Activated gamma-delta T cell treated with anti-CD3 and anti-CD28 coated beads, Interleukin-2, amount 50 U/mL, for 16 hours (primary cell): ENCODE results near the gene SLC18A2.

ENCODE experiments used
- DNase-seq: peaks from one replicate; pipeline ENCODE4 v3.0.0-alpha.2; 2020; ENCODE audit warnings: low read depth

Gene SLC18A2

DNA sequence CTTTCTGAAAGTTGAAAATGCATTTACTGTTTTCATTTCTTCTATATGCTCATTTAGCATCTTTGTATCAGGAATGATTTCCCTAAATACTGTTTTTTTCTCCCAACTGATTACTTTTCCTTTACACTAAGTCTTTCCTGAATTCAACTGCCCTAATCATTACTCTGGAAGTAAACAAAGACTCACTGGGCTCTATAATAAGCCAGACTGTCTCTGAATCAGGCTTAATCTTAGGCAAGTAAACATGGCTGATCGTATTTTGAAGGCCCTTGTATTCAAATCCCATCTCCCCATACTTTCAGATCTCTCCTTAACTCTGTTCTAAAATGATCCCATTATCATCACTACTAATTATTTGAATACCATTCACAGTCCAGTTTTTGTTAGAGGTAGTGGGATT, 72.7 kb downstream of the SLC18A2 start:
- no peak for DNase-seq

DNA sequence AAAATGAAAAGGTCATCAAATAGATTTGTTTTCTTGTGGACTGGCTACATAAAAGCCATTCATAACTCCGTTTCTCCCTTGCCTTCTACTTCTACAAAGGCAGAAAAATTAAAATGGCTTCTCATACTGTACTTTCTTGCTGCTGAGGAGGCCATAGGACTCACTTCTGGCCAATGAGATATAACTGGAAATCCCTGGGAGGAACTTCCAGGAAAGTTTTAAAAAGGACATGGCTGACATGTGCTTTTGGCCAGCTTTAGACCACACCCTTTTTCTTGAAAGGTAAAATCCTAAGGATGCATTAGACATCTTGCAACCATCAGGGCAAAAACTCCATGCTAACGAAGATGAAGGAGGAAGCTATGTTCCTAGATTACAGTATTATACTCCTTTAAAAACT, 75.8 kb downstream of the SLC18A2 start:
- DNase-seq, result no peak

DNA sequence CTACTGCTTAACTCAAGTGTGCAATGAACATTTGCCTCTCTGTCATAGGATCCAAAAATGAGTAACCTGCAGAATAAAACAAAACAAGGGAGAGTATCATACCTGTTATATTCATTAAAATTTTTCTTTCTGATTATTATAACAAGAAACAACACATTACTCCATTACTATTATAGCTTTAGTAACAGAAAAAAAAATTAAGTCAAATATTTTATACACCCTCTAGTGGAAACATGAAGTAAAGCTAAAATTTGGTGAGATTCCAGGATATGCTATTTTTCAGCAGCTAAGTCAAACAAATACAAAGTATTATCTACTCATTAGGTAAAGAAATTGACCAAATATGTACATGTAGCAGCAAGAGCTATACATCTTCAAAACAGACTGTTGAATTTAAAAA, 78.0 kb downstream of the SLC18A2 start:
- DNase-seq, result no peak

GRCh38 chr10:117320050-117320665, 79.2 kb downstream of the SLC18A2 start:
- DNase-seq, result no peak

GRCh38 chr10:117322260-117322659, 81.3 kb downstream of the SLC18A2 start:
- DNase-seq, result no peak

- no peak for DNase-seq
These were observed 83.5 kb downstream of the SLC18A2 start for GRCh38 chr10:117324367-117324766.

- DNase-seq, result no peak
These were observed 86.3 kb downstream of the SLC18A2 start for GRCh38 chr10:117327262-117327661.
